ENCODE data around the gene PSME3.

GRCh38 chr17:42817866-42818265, 15.3 kb upstream of the PSME3 start:
- TF ChIP-seq ELK4 (IDR thresholded peaks at IDR 0.05; ENCODE audit: borderline replicate concordance, low read depth, low read length) (no peak), MYNN (tag by site-specific recombination; IDR thresholded peaks at IDR 0.05; ENCODE audit: borderline replicate concordance) (no peak), ZFP41 (tag by site-specific recombination; IDR thresholded peaks at IDR 0.05; ENCODE audit: borderline replicate concordance) (no peak), REST (tag by site-specific recombination; IDR thresholded peaks at IDR 0.05) (no peak), CTCF (tag by site-specific recombination; IDR thresholded peaks at IDR 0.05) (no peak), SETDB1 (IDR thresholded peaks at IDR 0.05; ENCODE audit: insufficient read length, low read length) (no peak), GLI2 (tag by site-specific recombination; IDR thresholded peaks at IDR 0.05; ENCODE audit: borderline replicate concordance, low read depth) (no peak), ZNF248 (tag by site-specific recombination; IDR thresholded peaks at IDR 0.05) (no peak), ZNF529 (tag by site-specific recombination; IDR thresholded peaks at IDR 0.05; ENCODE audit: insufficient replicate concordance) (no peak), ZFP3 (tag by site-specific recombination; IDR thresholded peaks at IDR 0.05; ENCODE audit: low read depth) (no peak), RBAK (tag by site-specific recombination; IDR thresholded peaks at IDR 0.05) (no peak)
